Measurements from ENCODE around the gene DUSP6. TPM values are rescaled to one million over a fixed set of nuclear protein-coding genes. Genes with fewer than 3 reads are reported as not detected.

Gene DUSP6
- total and polyA plus RNA-seq, 5 donors from 2014 or later: 8.8 to 27.1 (median 14.1) TPM

DNA sequence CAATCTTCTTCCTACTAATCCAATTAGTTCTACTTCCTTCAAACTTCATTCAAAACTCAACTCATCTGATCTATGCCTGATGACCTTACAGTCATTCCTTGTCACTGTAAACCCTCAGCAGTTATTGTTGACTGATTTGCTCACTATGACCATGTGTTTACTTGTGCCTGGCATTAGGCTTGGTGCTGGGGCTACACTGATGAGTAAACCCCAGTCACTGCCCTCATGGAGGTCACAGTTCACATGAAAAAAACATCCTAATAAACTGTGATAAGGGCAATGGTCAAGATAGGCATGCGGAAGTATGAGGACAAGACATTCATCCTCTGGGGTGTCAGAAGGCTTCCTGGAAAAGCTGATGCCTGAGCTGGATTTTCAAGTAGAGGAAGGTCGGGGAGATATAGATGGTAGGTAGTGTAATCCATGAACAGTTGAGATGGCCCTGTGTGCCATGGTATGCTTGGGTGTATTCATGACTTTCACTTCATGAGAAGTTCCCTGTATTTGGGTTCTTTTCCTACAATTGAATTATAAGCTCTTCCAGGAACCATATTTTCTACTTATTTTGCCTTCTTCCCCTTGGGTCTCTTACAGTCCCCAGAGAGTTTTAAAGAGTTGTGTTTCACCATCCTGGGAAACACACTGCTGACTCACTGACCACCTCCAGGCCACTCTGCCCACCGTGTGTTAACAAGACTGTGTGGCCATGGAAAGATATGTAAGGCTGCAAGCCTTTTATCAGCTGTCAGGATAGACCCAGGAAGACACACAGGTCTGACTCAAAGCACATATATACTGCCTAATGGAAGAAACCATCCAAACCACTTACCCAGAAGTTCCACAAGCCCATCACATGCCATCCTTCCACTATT, 38.7 kb upstream of the DUSP6 start:
- Histone ChIP-seq H3K4me1 (ENCODE audit: control insufficient read depth, insufficient read depth, low read length, poor library complexity, severe bottlenecking) (peaks cover 9% of the 10 kb centered on the region), H3K36me3 (ENCODE audit: control insufficient read depth, insufficient read depth, low read length) (no peaks in the 10 kb centered on the region), H3K27ac (ENCODE audit: insufficient read depth, low read length, poor library complexity, severe bottlenecking) (no peak overlapping the region), H3K9me3 (ENCODE audit: control insufficient read depth in 2 of 2, low read length in 2 of 2) (no peaks in the 10 kb centered on the region), H3K27me3 (ENCODE audit: control insufficient read depth, insufficient read depth, low read length) (no peaks in the 10 kb centered on the region), H3K4me3 (ENCODE audit: low read depth, low read length) (no peak overlapping the region)
- Mint-ChIP-seq H3K4me1 (peaks cover 14 to 36% (median 18%) of the 10 kb centered on the region in 4 donors), H3K27ac (peak overlapping the region in 2 of 3 donors; percentile 21 to 51), H3K36me3 (no peaks in the 10 kb centered on the region), H3K4me3 (peak overlapping the region in 1 of 4 donors; percentile 8), H3K9me3 (no peaks in the 10 kb centered on the region), H3K27me3 (no peaks in the 10 kb centered on the region)
- no peak for ATAC-seq (ENCODE audit: low read depth in 2 of 2)
- DNase-seq: no peak

DNA sequence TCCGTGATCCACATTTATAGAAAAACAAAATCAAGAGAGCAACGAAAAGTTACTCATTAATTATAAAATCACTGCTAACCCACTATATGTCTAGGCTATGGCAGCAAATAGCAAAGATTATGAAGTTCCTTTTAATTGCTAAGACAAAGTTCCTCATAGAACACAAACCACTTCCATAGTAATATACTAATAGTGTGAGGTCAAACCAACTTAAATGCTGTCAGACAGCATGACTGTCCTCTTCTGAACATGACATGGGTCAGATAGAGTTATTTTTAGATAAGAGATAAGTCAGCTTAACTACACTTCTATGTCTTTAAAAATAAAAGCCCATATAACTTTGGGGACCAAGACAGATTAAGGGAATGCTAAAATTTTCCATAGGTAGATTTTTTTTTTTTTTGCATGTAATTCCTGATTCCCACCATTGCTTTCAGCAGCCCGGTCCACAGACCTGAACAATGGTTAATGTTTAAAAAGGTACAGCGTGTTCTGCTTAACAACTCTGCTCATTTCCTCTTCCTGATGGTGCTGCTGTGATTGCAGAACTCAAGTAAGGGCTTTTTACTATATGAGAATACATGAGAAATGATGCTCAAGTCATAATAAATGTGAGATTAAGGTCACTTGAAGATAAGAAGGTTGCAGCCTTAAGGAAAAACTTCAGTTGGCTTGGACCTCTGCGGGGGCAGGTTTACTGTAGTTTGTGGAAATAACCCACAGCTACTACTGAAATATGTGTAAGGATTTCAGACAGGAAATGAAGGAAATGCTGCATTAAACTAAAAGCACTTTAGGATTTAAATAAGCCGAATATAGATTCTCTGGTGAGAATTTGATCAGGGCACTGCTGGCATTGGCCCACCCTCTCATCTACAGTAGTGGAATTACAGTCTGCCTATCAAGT, 37.7 kb upstream of the DUSP6 start:
- Mint-ChIP-seq H3K9me3 (no peaks in the 10 kb centered on the region), H3K4me1 (peaks cover 14 to 33% (median 17%) of the 10 kb centered on the region in 4 donors), H3K27ac (peak overlapping the region in 2 of 3 donors; percentile 1 to 51), H3K36me3 (no peaks in the 10 kb centered on the region), H3K27me3 (no peaks in the 10 kb centered on the region), H3K4me3 (peak overlapping the region in 2 of 4 donors; percentile 8 to 36)
- Histone ChIP-seq H3K4me1 (ENCODE audit: control insufficient read depth, insufficient read depth, low read length, poor library complexity, severe bottlenecking) (peaks cover 9% of the 10 kb centered on the region), H3K36me3 (ENCODE audit: control insufficient read depth, insufficient read depth, low read length) (no peaks in the 10 kb centered on the region), H3K27me3 (ENCODE audit: control insufficient read depth, insufficient read depth, low read length) (no peaks in the 10 kb centered on the region), H3K9me3 (ENCODE audit: control insufficient read depth in 2 of 2, low read length in 2 of 2) (no peaks in the 10 kb centered on the region), H3K27ac (ENCODE audit: insufficient read depth, low read length, poor library complexity, severe bottlenecking) (no peak overlapping the region), H3K4me3 (ENCODE audit: low read depth, low read length) (no peak overlapping the region)
- peak in 2 of 3 donors; percentile 8 to 31 for DNase-seq
- no peak for ATAC-seq (ENCODE audit: low read depth in 2 of 2)

DNA sequence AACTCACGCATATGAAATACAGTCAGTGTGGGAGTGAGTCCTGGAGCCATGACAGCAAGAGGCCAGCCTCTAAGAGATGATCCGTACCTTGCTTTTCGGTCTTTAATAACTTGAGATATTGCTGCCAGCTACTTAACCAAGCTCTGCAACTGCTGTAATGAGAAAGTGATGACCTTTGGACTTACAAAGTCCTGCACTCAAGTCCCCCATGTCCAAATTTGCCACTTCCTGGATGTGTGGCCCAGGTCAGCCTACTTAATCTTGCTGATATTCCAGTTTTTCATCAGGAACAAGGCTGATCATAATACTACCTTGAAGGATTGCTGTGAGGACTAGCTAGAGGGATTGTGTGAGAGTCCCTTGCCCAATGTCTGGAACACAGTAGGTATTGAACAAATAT, 33.8 kb upstream of the DUSP6 start:
- H3K36me3 ChIP-seq (ENCODE audit: control insufficient read depth, insufficient read depth, low read length): no peaks in the 10 kb centered on the region
- no peaks in the 10 kb centered on the region for H3K9me3 ChIP-seq (ENCODE audit: control insufficient read depth in 2 of 2, low read length in 2 of 2)
- H3K27me3 Mint-ChIP-seq: no peaks in the 10 kb centered on the region
- no peak overlapping the region for H3K27ac Mint-ChIP-seq
- H3K9me3 Mint-ChIP-seq: no peaks in the 10 kb centered on the region
- no peaks in the 10 kb centered on the region for H3K27me3 ChIP-seq (ENCODE audit: control insufficient read depth, insufficient read depth, low read length)
- peaks cover 17 to 47% (median 24%) of the 10 kb centered on the region in 4 donors for H3K4me1 Mint-ChIP-seq
- no peak overlapping the region for H3K27ac ChIP-seq (ENCODE audit: insufficient read depth, low read length, poor library complexity, severe bottlenecking)
- peaks cover 9% of the 10 kb centered on the region for H3K4me1 ChIP-seq (ENCODE audit: control insufficient read depth, insufficient read depth, low read length, poor library complexity, severe bottlenecking)
- ATAC-seq (ENCODE audit: low read depth in 2 of 2) (no peak), DNase-seq (no peak)
- H3K4me3 ChIP-seq (ENCODE audit: low read depth, low read length): no peak overlapping the region
- no peaks in the 10 kb centered on the region for H3K36me3 Mint-ChIP-seq
- no peak overlapping the region for H3K4me3 Mint-ChIP-seq

DNA sequence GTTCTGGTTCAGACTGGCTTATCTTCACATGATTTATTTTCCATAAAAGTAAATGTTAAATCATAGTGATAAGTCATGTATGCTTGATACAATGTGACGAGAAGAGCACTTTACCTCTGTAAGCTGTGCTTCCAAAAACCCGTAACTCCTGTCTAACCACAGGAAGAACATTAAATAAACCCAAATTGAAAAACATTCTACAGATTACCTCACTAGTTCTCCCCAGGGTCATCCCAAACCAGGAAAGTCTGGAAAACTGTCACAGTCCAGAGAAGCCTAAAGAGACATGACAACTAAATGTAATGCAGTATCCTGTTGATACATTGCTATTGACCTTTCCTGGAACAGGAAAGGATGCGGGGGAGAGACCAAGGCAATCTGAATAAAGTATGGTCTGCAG, 32.5 kb upstream of the DUSP6 start:
- Mint-ChIP-seq H3K36me3 (no peaks in the 10 kb centered on the region), H3K27me3 (no peaks in the 10 kb centered on the region), H3K9me3 (no peaks in the 10 kb centered on the region), H3K27ac (no peak overlapping the region), H3K4me3 (no peak overlapping the region), H3K4me1 (peaks cover 7 to 35% (median 12%) of the 10 kb centered on the region in 4 donors)
- Histone ChIP-seq H3K4me1 (ENCODE audit: control insufficient read depth, insufficient read depth, low read length, poor library complexity, severe bottlenecking) (no peaks in the 10 kb centered on the region), H3K36me3 (ENCODE audit: control insufficient read depth, insufficient read depth, low read length) (no peaks in the 10 kb centered on the region), H3K4me3 (ENCODE audit: low read depth, low read length) (no peak overlapping the region), H3K27ac (ENCODE audit: insufficient read depth, low read length, poor library complexity, severe bottlenecking) (no peak overlapping the region), H3K9me3 (ENCODE audit: control insufficient read depth in 2 of 2, low read length in 2 of 2) (no peaks in the 10 kb centered on the region), H3K27me3 (ENCODE audit: control insufficient read depth, insufficient read depth, low read length) (no peaks in the 10 kb centered on the region)
- ATAC-seq (ENCODE audit: low read depth in 2 of 2) (no peak), DNase-seq (no peak)

DNA sequence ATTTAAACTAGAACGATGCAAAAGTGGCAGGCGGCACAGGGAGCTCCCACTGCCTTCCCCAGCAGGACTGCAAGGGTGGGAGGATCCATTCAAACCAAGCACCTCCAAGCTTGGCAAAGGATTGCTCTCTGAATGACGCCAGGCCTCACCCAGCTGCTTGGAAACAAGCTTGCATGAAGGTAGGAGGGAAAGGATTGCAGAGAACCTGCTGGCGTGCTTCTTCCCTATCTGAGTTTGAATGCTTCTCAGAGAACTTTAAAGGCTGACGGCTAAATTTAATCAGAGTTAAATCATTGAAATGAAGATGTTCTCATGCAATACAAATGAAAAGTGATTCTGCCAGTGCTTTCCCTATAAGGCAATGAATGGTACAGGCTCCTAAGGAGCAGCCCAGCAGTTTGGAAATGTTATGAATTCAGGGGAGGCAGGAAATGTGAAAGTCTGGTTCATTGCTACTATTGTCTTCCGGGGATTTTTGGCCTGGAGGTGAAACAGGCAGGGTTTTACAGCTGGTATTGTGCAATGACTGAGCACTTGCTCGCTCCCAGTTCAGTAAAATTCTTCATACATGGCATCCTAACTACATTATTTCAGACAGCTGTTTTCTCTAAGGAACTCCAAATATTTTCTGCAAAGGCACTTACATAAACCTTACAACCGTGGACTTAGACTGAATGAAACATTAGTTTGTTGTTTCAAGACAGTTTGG, 31.9 kb upstream of the DUSP6 start:
- H3K27ac ChIP-seq (ENCODE audit: insufficient read depth, low read length, poor library complexity, severe bottlenecking): no peak overlapping the region
- H3K4me1 ChIP-seq (ENCODE audit: control insufficient read depth, insufficient read depth, low read length, poor library complexity, severe bottlenecking): no peaks in the 10 kb centered on the region
- no peaks in the 10 kb centered on the region for H3K27me3 ChIP-seq (ENCODE audit: control insufficient read depth, insufficient read depth, low read length)
- H3K36me3 Mint-ChIP-seq: no peaks in the 10 kb centered on the region
- no peaks in the 10 kb centered on the region for H3K9me3 ChIP-seq (ENCODE audit: control insufficient read depth in 2 of 2, low read length in 2 of 2)
- H3K4me1 Mint-ChIP-seq: peaks cover 5 to 33% (median 9%) of the 10 kb centered on the region in 4 donors
- no peaks in the 10 kb centered on the region for H3K36me3 ChIP-seq (ENCODE audit: control insufficient read depth, insufficient read depth, low read length)
- ATAC-seq (ENCODE audit: low read depth in 2 of 2) (no peak), DNase-seq (no peak)
- H3K4me3 Mint-ChIP-seq: no peak overlapping the region
- no peaks in the 10 kb centered on the region for H3K27me3 Mint-ChIP-seq
- H3K4me3 ChIP-seq (ENCODE audit: low read depth, low read length): no peak overlapping the region
- no peak overlapping the region for H3K27ac Mint-ChIP-seq
- H3K9me3 Mint-ChIP-seq: no peaks in the 10 kb centered on the region

DNA sequence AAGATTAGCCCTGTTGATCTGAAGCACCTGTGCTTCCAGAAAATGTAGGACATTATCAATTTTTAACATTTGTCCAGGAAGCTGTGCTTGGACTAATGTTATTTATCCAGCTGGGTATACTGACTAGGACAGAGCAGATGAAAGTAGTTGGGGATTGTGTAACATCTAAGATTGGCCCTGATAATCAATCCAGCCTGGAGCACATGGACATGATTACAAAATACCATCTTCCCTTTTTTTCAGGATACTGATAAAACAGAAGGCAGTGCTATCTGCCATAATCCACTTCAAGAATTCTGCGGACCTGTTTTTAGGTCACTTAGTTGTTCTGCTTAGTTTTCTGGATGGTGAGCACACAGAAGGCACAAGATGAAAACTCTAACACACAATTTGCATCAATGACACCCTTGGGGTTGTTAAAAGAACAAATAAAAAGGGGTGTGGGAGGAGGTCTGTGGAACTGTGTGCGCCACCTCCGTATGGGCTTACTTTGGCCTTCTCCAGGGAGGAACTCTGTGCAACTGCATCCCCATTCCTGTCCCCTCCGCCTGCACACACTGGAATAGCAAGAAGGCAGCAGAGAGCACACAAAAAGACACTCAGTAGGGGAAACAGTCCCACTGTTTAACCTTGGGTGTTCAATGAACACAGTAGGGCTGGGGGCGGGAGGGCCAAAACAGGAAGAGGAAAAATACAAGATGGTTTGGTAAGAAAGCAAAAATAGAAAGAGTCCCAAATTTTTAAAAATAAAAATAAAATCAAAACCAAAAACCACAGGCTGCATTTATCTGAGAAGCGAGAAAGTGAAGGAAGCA, 31.1 kb upstream of the DUSP6 start:
- Histone ChIP-seq H3K27ac (ENCODE audit: insufficient read depth, low read length, poor library complexity, severe bottlenecking) (no peak overlapping the region), H3K36me3 (ENCODE audit: control insufficient read depth, insufficient read depth, low read length) (no peaks in the 10 kb centered on the region), H3K4me1 (ENCODE audit: control insufficient read depth, insufficient read depth, low read length, poor library complexity, severe bottlenecking) (no peaks in the 10 kb centered on the region), H3K9me3 (ENCODE audit: control insufficient read depth in 2 of 2, low read length in 2 of 2) (no peaks in the 10 kb centered on the region), H3K27me3 (ENCODE audit: control insufficient read depth, insufficient read depth, low read length) (no peaks in the 10 kb centered on the region), H3K4me3 (ENCODE audit: low read depth, low read length) (no peak overlapping the region)
- no peaks in the 10 kb centered on the region for H3K27me3 Mint-ChIP-seq
- no peaks in the 10 kb centered on the region for H3K9me3 Mint-ChIP-seq
- no peaks in the 10 kb centered on the region for H3K36me3 Mint-ChIP-seq
- peaks cover 5 to 33% (median 9%) of the 10 kb centered on the region in 4 donors for H3K4me1 Mint-ChIP-seq
- H3K27ac Mint-ChIP-seq: no peak overlapping the region
- DNase-seq (no peak), ATAC-seq (ENCODE audit: low read depth in 2 of 2) (no peak)
- no peak overlapping the region for H3K4me3 Mint-ChIP-seq

DNA sequence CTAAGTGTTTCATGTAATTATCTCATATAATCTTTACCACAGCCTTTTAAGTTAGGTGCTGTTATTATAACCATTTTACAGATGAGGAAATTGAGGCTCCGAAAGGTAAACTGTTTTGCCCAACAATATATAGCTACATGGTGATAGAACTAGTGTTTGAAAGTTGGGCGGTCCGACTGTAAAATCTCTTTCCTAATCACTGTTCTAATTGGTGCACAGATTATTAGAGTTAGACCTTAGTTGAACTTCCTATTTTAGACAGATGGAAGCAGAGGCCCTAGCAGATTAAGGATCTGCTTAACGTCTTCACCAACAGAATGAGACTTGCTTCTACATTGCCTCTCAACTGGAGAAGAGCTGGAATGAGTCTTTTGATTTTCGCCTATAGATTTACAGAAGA, 30.0 kb upstream of the DUSP6 start:
- Histone ChIP-seq H3K9me3 (ENCODE audit: control insufficient read depth in 2 of 2, low read length in 2 of 2) (no peaks in the 10 kb centered on the region), H3K4me1 (ENCODE audit: control insufficient read depth, insufficient read depth, low read length, poor library complexity, severe bottlenecking) (no peaks in the 10 kb centered on the region), H3K27ac (ENCODE audit: insufficient read depth, low read length, poor library complexity, severe bottlenecking) (no peak overlapping the region), H3K4me3 (ENCODE audit: low read depth, low read length) (no peak overlapping the region), H3K27me3 (ENCODE audit: control insufficient read depth, insufficient read depth, low read length) (no peaks in the 10 kb centered on the region), H3K36me3 (ENCODE audit: control insufficient read depth, insufficient read depth, low read length) (no peaks in the 10 kb centered on the region)
- no peak for ATAC-seq (ENCODE audit: low read depth in 2 of 2)
- no peaks in the 10 kb centered on the region for H3K9me3 Mint-ChIP-seq
- H3K27me3 Mint-ChIP-seq: no peaks in the 10 kb centered on the region
- H3K27ac Mint-ChIP-seq: no peak overlapping the region
- H3K36me3 Mint-ChIP-seq: no peaks in the 10 kb centered on the region
- peak overlapping the region in 1 of 4 donors; percentile 32 for H3K4me3 Mint-ChIP-seq
- peaks cover 5 to 33% (median 11%) of the 10 kb centered on the region in 4 donors for H3K4me1 Mint-ChIP-seq
- no peak for DNase-seq

All from CD4-positive, CD25-positive, alpha-beta regulatory T cell (primary cell).